Measurements from ENCODE around the gene SMPD3.

SMPD3 gene

DNA sequence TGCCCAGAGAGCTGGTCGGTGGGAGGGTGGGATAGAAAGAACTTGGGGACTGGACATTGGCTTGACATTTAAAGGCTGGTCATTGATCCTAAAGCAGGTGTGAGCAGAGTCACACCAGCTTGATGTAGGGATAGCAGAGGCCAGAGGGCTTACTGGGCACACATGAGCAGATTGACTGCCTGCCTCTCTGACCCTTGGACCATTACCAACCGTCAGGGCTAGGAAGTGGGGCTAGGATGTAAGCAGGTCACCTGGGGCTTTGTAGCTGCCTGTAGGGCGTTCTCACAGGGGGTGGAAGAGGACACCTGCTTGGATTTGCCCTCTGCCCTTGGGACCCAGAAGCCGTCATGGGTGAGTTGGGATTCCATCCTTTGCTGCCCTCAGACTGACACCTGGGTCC, 11.1 kb upstream of the SMPD3 start:
- Mint-ChIP-seq H3K4me3 (no peak overlapping the region), H3K36me3 (ENCODE audit: low read depth) (no peaks in the 10 kb centered on the region), H3K9me3 (no peaks in the 10 kb centered on the region), H3K27me3 (ENCODE audit: low read depth) (peaks cover 31% of the 10 kb centered on the region), H3K27ac (no peak overlapping the region), H3K4me1 (ENCODE audit: low read depth) (no peaks in the 10 kb centered on the region)
- no peak for DNase-seq (ENCODE audit: low spot score)

DNA sequence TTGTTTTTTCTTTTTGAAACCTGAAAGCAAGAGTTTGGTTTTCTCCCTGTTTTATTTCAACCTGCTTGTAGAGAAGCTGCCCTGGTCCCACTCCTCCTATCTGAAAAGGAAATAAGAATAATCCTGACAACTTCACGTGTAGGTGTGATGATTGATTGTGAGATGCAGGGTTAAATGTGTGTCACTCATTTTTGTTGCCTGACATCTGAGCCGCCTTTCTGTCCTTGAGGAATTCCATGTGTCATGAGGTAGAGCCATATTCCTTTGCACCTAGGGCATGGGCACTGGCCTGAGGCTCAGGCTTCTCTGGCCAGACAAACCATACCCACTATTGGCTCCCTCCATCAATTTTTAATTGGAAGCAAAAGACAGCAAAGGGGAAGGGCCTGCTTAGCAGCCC, 10.2 kb upstream of the SMPD3 start:
- no peak for DNase-seq (ENCODE audit: low spot score)
- peaks cover 28% of the 10 kb centered on the region for H3K27me3 Mint-ChIP-seq (ENCODE audit: low read depth)
- no peak overlapping the region for H3K4me3 Mint-ChIP-seq
- no peaks in the 10 kb centered on the region for H3K9me3 Mint-ChIP-seq
- H3K27ac Mint-ChIP-seq = no peak overlapping the region
- H3K36me3 Mint-ChIP-seq (ENCODE audit: low read depth) = no peaks in the 10 kb centered on the region
- H3K4me1 Mint-ChIP-seq (ENCODE audit: low read depth) = no peaks in the 10 kb centered on the region

GRCh38 chr16:68458101-68458500, 9.8 kb upstream of the SMPD3 start:
- peaks cover 28% of the 10 kb centered on the region for H3K27me3 Mint-ChIP-seq (ENCODE audit: low read depth)
- H3K4me3 Mint-ChIP-seq = no peak overlapping the region
- DNase-seq (ENCODE audit: low spot score) = no peak
- no peak overlapping the region for H3K27ac Mint-ChIP-seq
- H3K4me1 Mint-ChIP-seq (ENCODE audit: low read depth) = no peaks in the 10 kb centered on the region
- H3K36me3 Mint-ChIP-seq (ENCODE audit: low read depth) = no peaks in the 10 kb centered on the region
- no peaks in the 10 kb centered on the region for H3K9me3 Mint-ChIP-seq

- H3K36me3 Mint-ChIP-seq (ENCODE audit: low read depth) = no peaks in the 10 kb centered on the region
- no peaks in the 10 kb centered on the region for H3K4me1 Mint-ChIP-seq (ENCODE audit: low read depth)
- no peaks in the 10 kb centered on the region for H3K9me3 Mint-ChIP-seq
- DNase-seq (ENCODE audit: low spot score) = no peak
- peaks cover 32% of the 10 kb centered on the region for H3K27me3 Mint-ChIP-seq (ENCODE audit: low read depth)
- H3K4me3 Mint-ChIP-seq = no peak overlapping the region
- H3K27ac Mint-ChIP-seq = no peak overlapping the region
Observed at GRCh38 chr16:68455631-68456030, 7.3 kb upstream of the SMPD3 start.

DNA sequence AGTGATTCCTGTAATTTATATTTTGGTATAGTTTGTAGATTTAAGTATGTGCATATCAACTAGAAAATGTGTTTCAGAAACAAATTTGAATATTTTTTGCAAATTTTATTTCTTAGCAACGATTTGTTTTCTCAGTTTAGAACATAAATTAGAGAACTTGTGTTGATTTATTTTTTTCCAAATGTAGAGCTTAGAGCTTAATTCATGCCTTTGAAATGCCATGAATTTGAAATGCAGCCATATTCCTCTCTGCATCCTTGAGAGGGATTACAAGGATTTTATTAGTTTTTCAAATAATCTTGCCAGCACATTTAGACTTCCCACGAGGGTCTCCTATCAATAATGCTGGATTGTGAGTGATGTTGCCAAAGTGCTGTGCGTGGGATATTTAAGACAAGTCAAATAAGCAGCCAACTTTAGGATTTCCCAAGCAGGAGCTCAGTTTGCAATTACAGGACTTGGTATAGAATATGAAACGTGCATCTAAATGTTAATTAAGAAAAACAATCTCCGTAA, 6.7 kb upstream of the SMPD3 start:
- Mint-ChIP-seq H3K9me3 (no peaks in the 10 kb centered on the region), H3K27me3 (ENCODE audit: low read depth) (peaks cover 31% of the 10 kb centered on the region), H3K36me3 (ENCODE audit: low read depth) (no peaks in the 10 kb centered on the region), H3K4me3 (no peak overlapping the region), H3K4me1 (ENCODE audit: low read depth) (no peaks in the 10 kb centered on the region), H3K27ac (no peak overlapping the region)
- no peak for DNase-seq (ENCODE audit: low spot score)

- Mint-ChIP-seq H3K9me3 (no peaks in the 10 kb centered on the region), H3K4me3 (no peak overlapping the region), H3K27ac (no peak overlapping the region), H3K4me1 (ENCODE audit: low read depth) (peaks cover 4% of the 10 kb centered on the region), H3K36me3 (ENCODE audit: low read depth) (no peaks in the 10 kb centered on the region), H3K27me3 (ENCODE audit: low read depth) (peaks cover 26% of the 10 kb centered on the region)
- DNase-seq (ENCODE audit: low spot score) = no peak
Observed at GRCh38 chr16:68453816-68454215, 5.5 kb upstream of the SMPD3 start.

DNA sequence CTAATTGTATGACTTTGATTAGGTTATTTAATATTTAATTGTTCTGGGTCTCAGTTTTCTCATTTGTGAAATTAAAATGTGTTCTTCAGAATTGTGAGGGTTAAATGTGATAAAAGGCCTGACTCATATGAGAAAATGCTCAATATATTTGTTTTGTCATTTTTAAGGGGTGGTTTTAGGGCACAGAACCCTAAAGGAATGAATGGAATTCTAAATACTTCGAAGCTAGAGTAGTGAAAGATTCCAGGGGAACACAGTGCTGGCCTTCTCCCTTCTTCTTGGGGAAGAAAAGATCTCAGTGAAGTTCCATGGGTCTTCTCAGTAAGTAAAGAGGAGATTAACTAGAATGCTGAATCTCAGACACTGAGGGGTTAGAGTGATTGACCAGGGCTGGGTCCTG, 3.9 kb upstream of the SMPD3 start:
- Mint-ChIP-seq H3K9me3 (no peaks in the 10 kb centered on the region), H3K27ac (no peak overlapping the region), H3K27me3 (ENCODE audit: low read depth) (peaks cover 30% of the 10 kb centered on the region), H3K36me3 (ENCODE audit: low read depth) (no peaks in the 10 kb centered on the region), H3K4me3 (no peak overlapping the region), H3K4me1 (ENCODE audit: low read depth) (peaks cover 8% of the 10 kb centered on the region)
- DNase-seq (ENCODE audit: low spot score) = no peak

GRCh38 chr16:68451676-68452075, 3.4 kb upstream of the SMPD3 start:
- peaks cover 8% of the 10 kb centered on the region for H3K4me1 Mint-ChIP-seq (ENCODE audit: low read depth)
- H3K27ac Mint-ChIP-seq = no peak overlapping the region
- DNase-seq (ENCODE audit: low spot score) = no peak
- H3K4me3 Mint-ChIP-seq = no peak overlapping the region
- H3K27me3 Mint-ChIP-seq (ENCODE audit: low read depth) = peaks cover 30% of the 10 kb centered on the region
- H3K36me3 Mint-ChIP-seq (ENCODE audit: low read depth) = no peaks in the 10 kb centered on the region
- H3K9me3 Mint-ChIP-seq = no peaks in the 10 kb centered on the region

- no peak overlapping the region for H3K27ac Mint-ChIP-seq
- H3K36me3 Mint-ChIP-seq (ENCODE audit: low read depth) = no peaks in the 10 kb centered on the region
- H3K27me3 Mint-ChIP-seq (ENCODE audit: low read depth) = peaks cover 32% of the 10 kb centered on the region
- no peak overlapping the region for H3K4me3 Mint-ChIP-seq
- DNase-seq (ENCODE audit: low spot score) = no peak
- H3K4me1 Mint-ChIP-seq (ENCODE audit: low read depth) = peaks cover 8% of the 10 kb centered on the region
- no peaks in the 10 kb centered on the region for H3K9me3 Mint-ChIP-seq
Observed at GRCh38 chr16:68450741-68451255, 2.5 kb upstream of the SMPD3 start.

DNA sequence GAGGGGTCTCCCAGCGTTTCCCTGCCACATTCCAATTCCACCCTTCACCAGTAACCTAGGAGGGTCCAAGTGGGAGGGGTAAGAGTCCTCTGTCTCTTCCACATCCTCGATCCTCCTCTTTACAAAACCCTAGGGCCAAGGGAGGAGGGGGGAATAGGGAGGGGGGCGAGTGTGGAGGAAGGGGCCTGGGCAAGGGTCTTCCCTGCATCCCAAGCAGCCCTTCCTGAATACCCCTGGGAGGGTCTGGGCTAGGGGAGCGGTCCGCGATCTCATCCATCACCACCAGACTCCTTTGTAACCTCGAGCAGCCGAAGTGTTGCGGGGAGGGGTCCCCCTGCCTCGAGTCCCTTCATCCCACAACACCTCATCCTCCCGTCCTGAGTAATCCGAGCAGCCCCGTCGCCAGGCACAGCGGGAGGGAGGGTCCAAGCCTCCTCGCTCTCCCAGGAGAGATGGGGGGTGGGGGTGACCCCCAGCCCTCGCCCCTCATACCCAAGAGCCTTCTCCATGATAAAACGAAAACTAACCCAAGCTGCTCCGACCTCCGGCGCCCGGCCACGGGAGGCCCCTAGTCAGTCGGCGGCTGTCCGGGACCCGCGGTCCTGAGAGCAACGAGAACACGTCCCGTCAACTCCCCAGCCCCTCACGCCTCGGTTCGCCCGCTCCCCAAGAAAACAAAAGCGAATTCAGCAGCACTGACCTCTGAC, 502 bp downstream of the SMPD3 start:
- Mint-ChIP-seq H3K27me3 (ENCODE audit: low read depth) (peaks cover 41% of the 10 kb centered on the region), H3K27ac (no peak overlapping the region), H3K4me1 (ENCODE audit: low read depth) (peaks cover 8% of the 10 kb centered on the region), H3K4me3 (peak overlapping the region; percentile 48), H3K9me3 (no peaks in the 10 kb centered on the region), H3K36me3 (ENCODE audit: low read depth) (no peaks in the 10 kb centered on the region)
- no peak for DNase-seq (ENCODE audit: low spot score)

DNA sequence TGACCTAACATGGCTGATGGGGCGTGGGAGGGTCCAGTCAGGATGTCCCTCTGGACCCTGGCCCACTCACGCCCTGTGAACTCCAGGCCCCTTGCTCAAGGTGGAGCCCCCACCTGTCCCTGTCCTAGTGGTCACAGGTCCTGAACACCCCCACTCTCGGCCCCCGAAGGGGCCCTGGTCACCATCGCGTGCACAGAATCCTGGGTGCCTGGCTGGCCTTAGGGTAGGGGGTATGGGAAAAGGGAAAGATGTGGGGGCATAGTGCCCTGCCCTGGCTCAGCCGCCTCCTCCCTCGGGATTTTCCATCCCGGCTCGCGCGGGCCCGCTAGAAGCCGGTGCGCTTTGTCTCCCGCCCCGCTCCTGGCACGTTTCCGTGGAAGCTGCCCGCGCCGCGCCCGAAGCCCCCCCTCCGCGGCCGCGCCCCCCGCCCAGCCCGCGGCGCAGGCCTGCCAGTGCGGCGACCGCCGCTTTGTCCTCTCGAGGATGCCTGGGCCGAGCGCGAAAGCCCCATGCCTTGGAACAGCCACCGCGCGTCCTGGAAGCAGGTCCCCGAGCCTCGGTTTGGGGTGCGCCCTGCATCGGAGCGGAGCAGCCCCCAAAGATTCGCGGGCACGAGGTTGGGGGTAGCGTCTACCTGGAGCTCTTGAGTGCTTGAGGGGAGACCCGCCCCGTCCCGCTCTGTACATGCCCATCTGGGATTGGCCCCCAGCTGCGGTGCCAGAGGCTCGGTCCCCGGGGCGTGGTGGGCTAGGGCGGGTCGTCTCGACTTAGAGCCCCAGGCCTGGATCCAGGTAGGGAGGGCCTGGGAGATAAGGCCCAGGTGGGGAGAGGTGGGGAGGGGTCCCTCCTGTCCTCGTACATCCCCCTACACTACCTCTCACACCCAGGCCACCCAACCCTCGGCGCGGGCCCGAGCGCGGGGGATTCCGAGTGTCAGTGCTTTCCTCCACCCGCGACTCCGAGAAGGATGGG, 1.3 kb downstream of the SMPD3 start:
- Mint-ChIP-seq H3K9me3 (no peaks in the 10 kb centered on the region), H3K36me3 (ENCODE audit: low read depth) (no peaks in the 10 kb centered on the region), H3K4me1 (ENCODE audit: low read depth) (peaks cover 8% of the 10 kb centered on the region), H3K27ac (no peak overlapping the region), H3K4me3 (no peak overlapping the region), H3K27me3 (ENCODE audit: low read depth) (peaks cover 49% of the 10 kb centered on the region)
- no peak for DNase-seq (ENCODE audit: low spot score)

DNA sequence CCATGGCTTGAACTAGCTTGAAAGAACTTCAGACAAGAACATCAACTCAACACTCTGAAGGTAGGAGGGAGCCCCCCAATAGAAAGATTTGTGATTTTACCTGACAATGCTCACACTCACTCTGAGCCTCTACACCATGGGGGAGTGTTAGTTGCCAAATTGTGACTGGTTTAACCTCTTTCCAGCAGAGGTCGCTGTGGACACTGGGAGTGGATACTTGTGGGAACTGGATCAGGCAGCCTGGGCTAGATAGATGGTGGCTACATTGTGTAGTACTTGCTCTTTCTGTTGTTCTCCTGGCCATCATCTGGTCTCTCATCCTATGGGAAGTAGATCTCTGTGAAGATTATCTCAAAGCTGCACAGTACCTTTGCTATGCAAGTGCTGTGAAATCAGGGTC, 2.9 kb downstream of the SMPD3 start:
- Mint-ChIP-seq H3K9me3 (no peaks in the 10 kb centered on the region), H3K4me1 (ENCODE audit: low read depth) (peaks cover 8% of the 10 kb centered on the region), H3K4me3 (no peak overlapping the region), H3K27me3 (ENCODE audit: low read depth) (peaks cover 56% of the 10 kb centered on the region), H3K36me3 (ENCODE audit: low read depth) (no peaks in the 10 kb centered on the region), H3K27ac (no peak overlapping the region)
- DNase-seq (ENCODE audit: low spot score) = peak; percentile 52

DNA sequence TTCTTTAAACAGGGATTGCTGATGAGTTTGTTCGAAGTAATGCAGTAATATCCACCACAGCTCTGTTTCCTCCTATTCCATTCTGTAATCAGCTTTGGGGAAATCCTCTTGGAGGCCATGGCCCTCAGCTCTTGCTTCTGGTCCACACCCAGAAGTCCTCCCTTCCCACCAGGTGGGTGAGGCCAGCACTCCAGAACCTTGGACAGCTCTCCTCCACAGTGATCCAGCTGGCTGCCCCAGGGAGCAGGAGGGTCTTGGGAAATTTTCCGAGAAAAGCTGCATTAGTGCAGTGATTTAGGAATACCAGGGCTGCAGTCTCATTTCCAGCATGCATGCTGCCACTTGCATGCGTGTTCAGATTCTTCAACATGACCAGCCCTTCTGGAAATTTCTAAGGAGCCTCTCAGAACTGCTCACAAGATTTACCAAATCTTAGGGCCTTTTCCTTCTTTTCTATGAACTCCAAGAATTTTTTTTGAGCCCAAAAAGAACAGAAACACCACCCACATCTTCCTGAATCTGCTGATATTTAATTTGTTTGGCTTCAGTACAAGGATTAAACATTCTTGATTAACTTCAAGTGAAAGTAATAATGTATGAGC, 4.2 kb downstream of the SMPD3 start:
- H3K27ac Mint-ChIP-seq = no peak overlapping the region
- no peaks in the 10 kb centered on the region for H3K9me3 Mint-ChIP-seq
- H3K27me3 Mint-ChIP-seq (ENCODE audit: low read depth) = peaks cover 58% of the 10 kb centered on the region
- no peak for DNase-seq (ENCODE audit: low spot score)
- H3K4me1 Mint-ChIP-seq (ENCODE audit: low read depth) = peaks cover 5% of the 10 kb centered on the region
- H3K4me3 Mint-ChIP-seq = no peak overlapping the region
- no peaks in the 10 kb centered on the region for H3K36me3 Mint-ChIP-seq (ENCODE audit: low read depth)

- peaks cover 48% of the 10 kb centered on the region for H3K27me3 Mint-ChIP-seq (ENCODE audit: low read depth)
- H3K4me3 Mint-ChIP-seq = no peak overlapping the region
- no peak overlapping the region for H3K27ac Mint-ChIP-seq
- no peak for DNase-seq (ENCODE audit: low spot score)
- peaks cover 6% of the 10 kb centered on the region for H3K4me1 Mint-ChIP-seq (ENCODE audit: low read depth)
- H3K36me3 Mint-ChIP-seq (ENCODE audit: low read depth) = no peaks in the 10 kb centered on the region
- peaks cover 10% of the 10 kb centered on the region for H3K9me3 Mint-ChIP-seq
Observed at GRCh38 chr16:68436581-68436980, 11.7 kb downstream of the SMPD3 start.

All from T-helper 2 cell treated with Interferon-gamma antibody and Interleukin-4, amounts not matched to agents 5 μg/mL and 100 μg/mL, for 36 hours (primary cell).